HCT116 (cell line): Measurements from ENCODE around the gene OR2T2. TPM values are rescaled to one million over a fixed set of nuclear protein-coding genes. Genes with fewer than 3 reads are reported as not detected.
"Not testable (repeated sequence)": the region's sequence is repeated elsewhere in the genome, so short reads cannot be mapped to it uniquely, and the experiment has no call there.

Experiments
- ATAC-seq: fragments of 200-7000 bp; cut with Tn5 transposase; 2 replicates; pipeline ENCODE4 v1.9.1; 2020; ENCODE audit warnings: mild to moderate bottlenecking, moderate library complexity
- BruUV-seq: library from RNA; stranded (reverse); fragments of 400-500 nt; replicated peaks from 2 replicates; lab custom pipeline; 2021; lab: Mats Ljungman, UMichigan
- CTCF ChIA-PET: fragments of 300-600 bp; sonication (Branson Sonifier 250); formaldehyde crosslinking; loops from one replicate; lab custom pipeline; 2021; ENCODE audit warnings: antibody characterized with exemption; lab: Charles Lee
- POLR2A ChIA-PET: fragments of 300-600, 350-600 bp; sonication (Branson Sonifier 250); formaldehyde crosslinking; loops from one replicate; lab custom pipeline; 2021; ENCODE audit warnings: antibody characterized with exemption; lab: Charles Lee
- RAD21 ChIA-PET, 2 experiments: fragments of 300-600 bp; sonication (Branson Sonifier 250); formaldehyde crosslinking; loops; one replicate each; lab custom pipeline; 2023; ENCODE audit warnings: low total read pairs in 2 of 2; ENCODE audit not compliant: uncharacterized antibody in 2 of 2, unreplicated experiment in 2 of 2, low non-redundant PET in 1 of 2; lab: Charles Lee
- DNase-seq: peaks from one replicate; pipeline ENCODE4 v3.0.0-alpha.2; 2010; ENCODE audit warnings: low read depth, low spot score
- H2AFZ ChIP-seq: fragments of 200-600 bp; shearing (Covaris generic), sonication (generic); 2 replicates; pipeline ENCODE4 v1.6.1; 2017; ENCODE audit warnings: low read depth, mixed run types, mixed read lengths, antibody characterized with exemption, low read length; ENCODE audit not compliant: poor library complexity, severe bottlenecking
- H3K27ac ChIP-seq: 2 replicates; pipeline ENCODE4 v1.5.1; 2012; ENCODE audit warnings: low read depth, low read length
- H3K27me3 ChIP-seq: fragments of 200-600 bp; sonication (generic); 2 replicates; pipeline ENCODE4 v1.6.1; 2016; ENCODE audit warnings: mixed run types, low read length, mixed read lengths; ENCODE audit not compliant: insufficient read depth
- H3K36me3 ChIP-seq, 2 experiments: fragments of 200-500 bp in 1 of 2; fragments of 200-600 bp in 1 of 2; sonication (Bioruptor generic) in 1 of 2; sonication (generic) in 1 of 2; 2 replicates each; pipeline versions ENCODE4 v1.5.1 to v1.6.1; 2014 to 2016; ENCODE audit warnings: low read length in 2 of 2, inconsistent platforms in 1 of 2, mixed read lengths in 1 of 2, mixed run types in 1 of 2; ENCODE audit not compliant: insufficient read depth in 2 of 2, control insufficient read depth in 1 of 2
- H3K4me1 ChIP-seq, 2 experiments: fragments of 200-600 bp in 1 of 2; sonication (generic) in 1 of 2; 2 replicates each; pipeline versions ENCODE4 v1.5.1 to v1.6.1; 2012 to 2017; ENCODE audit warnings: low read length in 2 of 2, inconsistent platforms in 1 of 2, mild to moderate bottlenecking in 1 of 2, mixed read lengths in 1 of 2, mixed run types in 1 of 2, moderate library complexity in 1 of 2; ENCODE audit not compliant: insufficient read depth in 2 of 2, control insufficient read depth in 1 of 2
- H3K4me2 ChIP-seq: fragments of 200-600 bp; sonication (generic); 2 replicates; pipeline ENCODE4 v1.6.1; 2017; ENCODE audit warnings: mixed run types, low read length, mixed read lengths
- H3K4me3 ChIP-seq, 2 experiments: fragments of 200-600 bp in 1 of 2; sonication (generic) in 1 of 2; replicated peaks in 1 of 2; 2 replicates each; pipeline ENCODE4 v1.5.1; 2011 to 2016; ENCODE audit warnings: low read length in 2 of 2, control low read depth in 1 of 2, low read depth in 1 of 2, mild to moderate bottlenecking in 1 of 2, mixed read lengths in 1 of 2, mixed run types in 1 of 2
- H3K79me2 ChIP-seq: fragments of 200-600 bp; sonication (generic); 2 replicates; pipeline ENCODE4 v1.6.1; 2017; ENCODE audit warnings: mild to moderate bottlenecking, mixed run types, low read length, moderate library complexity, mixed read lengths; ENCODE audit not compliant: insufficient read depth
- H3K9ac ChIP-seq: fragments of 200-600 bp; sonication (generic); 2 replicates; pipeline ENCODE4 v1.6.1; 2016; ENCODE audit warnings: low read length, mixed read lengths
- H3K9me2 ChIP-seq: fragments of 200-600 bp; sonication (generic), shearing (Covaris generic); 2 replicates; pipeline ENCODE4 v1.6.1; 2017; ENCODE audit warnings: mixed run types, mild to moderate bottlenecking, moderate library complexity; ENCODE audit not compliant: insufficient read depth
- H3K9me3 ChIP-seq, 2 experiments: fragments of 200-500 bp in 1 of 2; fragments of 200-600 bp in 1 of 2; sonication (Bioruptor generic) in 1 of 2; sonication (generic) in 1 of 2; 2 replicates each; pipeline ENCODE4 v1.6.1; 2014 to 2017; ENCODE audit warnings: low read length in 2 of 2, mixed read lengths in 2 of 2, inconsistent platforms in 1 of 2, low read depth in 1 of 2, mild to moderate bottlenecking in 1 of 2, mixed run types in 1 of 2, moderate library complexity in 1 of 2; ENCODE audit not compliant: control insufficient read depth in 1 of 2, insufficient read depth in 1 of 2
- H4K20me1 ChIP-seq: fragments of 200-600 bp; sonication (generic), shearing (Covaris generic); 2 replicates; pipeline ENCODE4 v1.6.1; 2017; ENCODE audit warnings: mixed run types, mild to moderate bottlenecking, moderate library complexity; ENCODE audit not compliant: insufficient read depth
- intact Hi-C: fragments of 100-400 bp; cut with micrococcal nuclease; formaldehyde crosslinking; loops from 2 replicates; pipeline ENCODE4 v1.10.0; 2022
- total RNA-seq: library from RNA; stranded (reverse); gene quantifications from one replicate; pipeline ENCODE4 v1.2.1, GENCODE V29; 2021; ENCODE audit not compliant: unreplicated experiment

OR2T2 gene
- total RNA-seq, 1 experiment from 2014 or later, result not detected

DNA sequence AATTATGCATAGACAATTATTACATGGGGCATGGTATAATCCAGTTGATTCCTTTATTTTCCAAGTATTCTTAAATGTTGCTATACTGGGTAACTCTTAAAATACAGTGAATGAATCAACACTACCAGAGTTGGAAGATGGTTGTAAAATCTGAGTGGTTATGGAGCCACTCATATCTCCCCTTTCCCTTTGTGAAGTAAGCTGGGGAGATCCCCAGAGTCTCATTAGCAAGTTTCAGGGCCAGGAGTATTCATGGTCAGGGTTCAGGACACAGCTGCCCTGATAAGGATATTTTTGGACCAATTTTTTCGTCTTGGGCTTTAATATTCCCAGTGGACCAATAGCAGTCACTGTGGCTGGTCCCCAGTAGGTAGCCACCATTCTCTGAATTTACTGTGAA is 6.8 kb upstream of the OR2T2 start:
- H3K27ac ChIP-seq, H3K36me3 ChIP-seq, H3K9ac ChIP-seq, intact Hi-C loops, ATAC-seq, H3K4me2 ChIP-seq, H3K79me2 ChIP-seq, RAD21 ChIA-PET, H3K9me2 ChIP-seq, DNase-seq, H3K27me3 ChIP-seq, H4K20me1 ChIP-seq, H3K9me3 ChIP-seq, POLR2A ChIA-PET, H2AFZ ChIP-seq, H3K4me3 ChIP-seq, CTCF ChIA-PET, H3K4me1 ChIP-seq, BruUV-seq: not testable (repeated sequence)

DNA sequence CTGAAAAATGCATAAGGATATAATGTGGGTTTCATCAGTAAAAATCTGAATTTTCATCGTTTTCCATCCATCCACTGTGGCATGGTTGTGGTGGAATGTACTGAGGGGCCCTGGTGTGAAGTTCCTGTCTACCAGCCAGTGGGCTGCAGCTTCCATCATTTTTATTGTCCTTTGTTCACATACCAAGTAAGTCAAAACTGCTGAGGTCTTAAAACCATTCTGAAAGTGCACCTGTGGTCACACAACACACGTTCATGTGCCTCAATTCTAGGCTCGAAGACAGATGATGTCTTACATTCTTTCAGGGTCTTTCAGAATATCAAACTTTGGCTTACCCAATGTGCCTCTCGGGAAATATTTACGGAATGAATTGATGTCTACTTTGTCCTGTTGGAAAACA is 6.2 kb upstream of the OR2T2 start:
- CTCF ChIA-PET, POLR2A ChIA-PET, H3K79me2 ChIP-seq, H3K27ac ChIP-seq, DNase-seq, intact Hi-C loops, H3K9me3 ChIP-seq, H3K9me2 ChIP-seq, H3K4me1 ChIP-seq, H2AFZ ChIP-seq, H4K20me1 ChIP-seq, ATAC-seq, H3K36me3 ChIP-seq, RAD21 ChIA-PET, BruUV-seq, H3K9ac ChIP-seq, H3K4me3 ChIP-seq, H3K4me2 ChIP-seq, H3K27me3 ChIP-seq: not testable (repeated sequence)

DNA sequence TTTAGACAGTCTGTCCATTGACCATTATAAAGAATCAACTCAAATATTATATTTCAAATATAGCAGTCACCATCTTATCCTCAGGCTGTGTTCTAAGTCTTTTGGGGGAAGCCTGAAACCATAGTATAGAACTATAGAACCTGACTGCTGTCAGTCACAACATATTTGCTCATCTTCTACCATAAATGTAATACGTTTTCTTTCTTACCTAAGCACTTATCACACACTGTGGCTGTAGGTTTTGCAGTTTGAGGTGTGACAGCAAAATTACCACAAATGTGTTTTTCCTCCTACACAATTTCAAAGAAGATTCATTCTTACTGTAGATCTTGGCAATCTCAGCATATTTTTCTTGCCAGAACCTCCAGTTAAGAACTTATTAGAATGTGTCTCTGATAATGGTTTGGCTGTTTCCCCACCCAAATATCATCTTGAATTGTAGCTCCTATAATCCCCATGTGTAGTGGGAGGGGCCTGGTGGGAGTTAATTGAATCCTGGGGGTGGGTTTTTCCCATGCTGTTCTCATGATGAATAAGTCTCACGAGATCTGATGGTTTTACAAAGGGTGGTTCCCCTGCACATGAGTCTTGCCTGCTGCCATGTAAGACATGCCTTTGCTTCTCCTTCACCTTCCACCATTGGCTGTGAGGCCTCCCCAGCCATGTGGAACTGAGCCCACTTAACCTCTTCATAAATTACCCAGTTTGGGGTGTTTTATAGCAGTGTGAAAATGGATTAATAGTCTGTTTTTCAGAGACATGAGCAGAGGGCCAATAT is 2.7 kb upstream of the OR2T2 start:
- H3K9me3 ChIP-seq, H3K4me1 ChIP-seq, intact Hi-C loops, H4K20me1 ChIP-seq, H3K9ac ChIP-seq, H3K27ac ChIP-seq, RAD21 ChIA-PET, H3K4me2 ChIP-seq, H3K27me3 ChIP-seq, DNase-seq, H3K4me3 ChIP-seq, POLR2A ChIA-PET, CTCF ChIA-PET, H3K36me3 ChIP-seq, H3K9me2 ChIP-seq, H2AFZ ChIP-seq, BruUV-seq, H3K79me2 ChIP-seq, ATAC-seq: not testable (repeated sequence)

DNA sequence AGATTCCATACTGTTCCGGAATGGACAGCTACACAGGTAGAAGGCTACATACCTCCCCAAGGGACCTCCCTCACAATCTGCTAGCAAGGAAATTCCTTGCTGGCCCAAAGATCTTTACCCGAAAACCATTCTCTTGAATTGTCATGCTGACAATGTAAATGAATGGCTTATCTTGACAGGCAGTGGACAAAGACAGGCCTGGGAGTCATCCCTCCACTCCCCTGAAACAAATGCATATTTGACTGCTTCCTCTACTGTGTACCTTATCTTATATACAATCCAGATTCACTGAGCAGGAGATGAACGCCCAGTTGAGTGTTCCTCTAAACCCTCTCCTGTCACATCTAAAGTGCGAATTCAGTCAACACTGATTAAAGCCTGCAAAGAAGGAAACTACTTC is 834 bp upstream of the OR2T2 start:
- H3K36me3 ChIP-seq, H3K27me3 ChIP-seq, H4K20me1 ChIP-seq, intact Hi-C loops, H3K9ac ChIP-seq, H3K27ac ChIP-seq, H3K79me2 ChIP-seq, CTCF ChIA-PET, POLR2A ChIA-PET, H3K4me1 ChIP-seq, H2AFZ ChIP-seq, H3K9me3 ChIP-seq, BruUV-seq, RAD21 ChIA-PET, H3K4me3 ChIP-seq, H3K9me2 ChIP-seq, DNase-seq, H3K4me2 ChIP-seq, ATAC-seq: not testable (repeated sequence)
